Skin epidermis (tissue), 12 donors: ENCODE measurements around the gene SULT1E1.
A peak's percentile ranks its signal among the peaks of the same experiment; 100 is the strongest.
"Not testable (repeated sequence)": the region's sequence is repeated elsewhere in the genome, so short reads cannot be mapped to it uniquely, and the experiment has no call there.

Experiments
- H3K27ac ChIP-seq, 21 experiments: fragments of 200-600 bp; sonication (generic) in 11 of 21; one replicate each; pipeline ENCODE4 v1.5.0; 2020; ENCODE audit warnings: mild to moderate bottlenecking in 3 of 21, inconsistent platforms in 2 of 21, moderate library complexity in 2 of 21
- H3K4me3 ChIP-seq, 7 experiments: fragments of 200-600 bp; sonication (generic) in 2 of 7; one replicate each; pipeline ENCODE4 v1.5.0; 2020; ENCODE audit warnings: inconsistent platforms in 2 of 7, mild to moderate bottlenecking in 2 of 7, moderate library complexity in 1 of 7

Gene SULT1E1

DNA sequence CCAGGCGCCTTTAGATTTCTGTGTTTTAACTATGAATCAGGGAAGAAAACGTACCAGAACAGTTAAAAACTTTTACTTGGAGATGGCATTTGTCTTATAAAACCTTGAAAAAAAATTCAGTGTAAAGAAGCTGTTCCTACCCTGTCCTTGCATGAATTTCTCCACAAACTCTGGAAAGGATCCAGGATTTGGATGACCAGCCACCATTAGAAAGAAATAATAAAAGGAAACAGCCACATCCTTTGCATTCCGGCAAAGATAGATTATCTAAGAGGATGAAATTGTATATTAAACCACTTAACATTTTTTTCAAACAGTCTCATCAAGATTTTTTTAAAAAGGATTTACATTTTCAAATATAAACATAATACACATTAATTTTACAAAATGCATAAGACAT, 10.6 kb downstream of the SULT1E1 start:
- Histone ChIP-seq H3K27ac (no peak overlapping the region), H3K4me3 (no peak overlapping the region)

DNA sequence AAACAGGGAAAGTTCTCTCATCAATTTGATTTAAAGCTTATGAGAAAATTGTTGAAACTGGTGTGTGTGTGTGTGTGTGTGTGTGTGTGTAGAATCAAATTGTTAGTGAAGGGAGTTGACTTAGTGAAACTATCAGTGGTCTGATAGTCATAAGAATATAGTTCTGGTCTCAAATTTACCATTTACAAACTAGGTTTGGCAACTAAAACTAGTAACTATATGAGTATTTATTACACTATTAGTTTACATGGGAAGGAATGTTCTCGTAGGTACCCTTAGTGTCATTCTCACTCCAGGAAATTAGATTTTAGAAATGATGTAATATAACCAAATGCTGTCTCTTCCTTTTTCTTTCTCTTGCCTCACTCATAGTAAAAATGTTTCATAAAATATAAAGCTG, 11.9 kb downstream of the SULT1E1 start:
- H3K27ac ChIP-seq, result no peak overlapping the region
- H3K4me3 ChIP-seq, result no peak overlapping the region

DNA sequence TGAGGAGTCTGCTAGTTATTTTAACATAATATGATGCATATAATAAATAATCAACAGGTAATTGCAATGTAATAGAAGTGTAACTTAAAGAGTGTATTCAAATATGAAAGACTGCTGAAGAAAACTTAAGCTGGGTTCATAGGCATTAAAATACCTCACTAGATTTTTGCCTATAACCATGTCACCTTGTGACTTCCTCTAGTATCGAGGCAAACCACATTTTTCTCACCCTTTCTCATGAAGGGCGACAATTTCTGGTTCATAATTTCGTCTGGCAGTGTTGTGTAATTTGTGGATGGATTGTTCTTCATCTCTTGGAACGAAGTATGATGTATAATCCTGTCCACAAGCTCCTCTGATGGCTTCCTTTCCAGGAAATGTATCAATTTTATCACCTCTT, 16.0 kb downstream of the SULT1E1 start:
- H3K27ac ChIP-seq, result no peak overlapping the region
- no peak overlapping the region for H3K4me3 ChIP-seq

DNA sequence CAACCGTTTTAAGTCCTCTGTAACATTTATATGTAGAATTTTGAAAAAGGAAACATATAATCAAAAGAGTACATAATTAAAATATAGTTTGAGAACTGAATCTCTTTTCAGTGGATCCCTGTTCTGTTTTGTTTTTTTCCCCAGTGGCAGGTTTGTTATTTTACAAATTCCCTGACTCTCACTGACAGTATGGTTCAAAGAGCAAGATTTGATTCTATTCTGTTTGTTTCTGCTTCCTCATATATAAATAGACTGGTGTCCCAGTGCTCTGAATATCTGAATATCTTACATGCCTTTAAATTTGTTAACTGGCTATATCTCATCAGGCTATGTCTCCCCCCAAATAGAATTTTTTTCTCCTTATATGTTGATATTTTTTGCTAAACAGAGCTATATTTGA, 16.6 kb downstream of the SULT1E1 start:
- Histone ChIP-seq H3K27ac (no peak overlapping the region), H3K4me3 (no peak overlapping the region)

DNA sequence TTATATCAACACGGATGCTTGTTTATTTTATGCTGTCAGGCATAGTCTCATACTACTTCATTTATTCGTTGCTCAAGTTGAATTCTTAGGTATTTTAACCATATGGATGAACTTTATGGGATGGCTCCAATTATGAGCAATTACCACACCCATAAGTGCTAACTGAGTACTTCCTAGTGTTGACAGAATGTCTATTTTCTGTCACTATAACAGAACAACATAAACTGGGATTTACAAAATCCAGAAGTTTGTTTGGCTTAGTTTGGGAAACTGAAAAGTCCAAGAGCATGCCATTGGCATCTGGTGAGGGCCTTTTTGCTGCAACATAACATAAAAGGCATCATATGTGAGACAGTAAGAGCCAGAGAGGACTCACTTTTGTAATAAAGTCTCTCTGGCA, 21.0 kb downstream of the SULT1E1 start:
- no peak overlapping the region for H3K4me3 ChIP-seq
- H3K27ac ChIP-seq, result no peak overlapping the region

DNA sequence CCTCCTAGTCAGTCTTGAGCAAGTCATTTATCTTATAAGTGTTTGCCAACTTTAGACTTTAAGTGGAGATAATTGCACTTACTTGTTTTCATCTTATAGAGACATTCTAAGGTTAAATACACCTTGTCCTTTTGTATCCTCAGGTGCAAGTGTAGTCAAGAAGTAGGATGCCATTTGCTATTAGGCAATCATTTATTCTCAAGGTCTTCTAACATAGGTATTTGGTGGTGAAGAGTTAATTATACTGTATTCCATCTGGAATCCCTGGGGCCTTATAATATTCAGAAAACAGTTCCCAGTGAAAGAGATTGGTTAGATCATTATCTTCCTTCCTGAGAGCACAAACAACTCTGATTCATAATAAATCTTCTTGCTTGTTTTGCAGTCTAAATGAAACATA, 23.7 kb downstream of the SULT1E1 start:
- H3K4me3 ChIP-seq, result no peak overlapping the region
- no peak overlapping the region for H3K27ac ChIP-seq

DNA sequence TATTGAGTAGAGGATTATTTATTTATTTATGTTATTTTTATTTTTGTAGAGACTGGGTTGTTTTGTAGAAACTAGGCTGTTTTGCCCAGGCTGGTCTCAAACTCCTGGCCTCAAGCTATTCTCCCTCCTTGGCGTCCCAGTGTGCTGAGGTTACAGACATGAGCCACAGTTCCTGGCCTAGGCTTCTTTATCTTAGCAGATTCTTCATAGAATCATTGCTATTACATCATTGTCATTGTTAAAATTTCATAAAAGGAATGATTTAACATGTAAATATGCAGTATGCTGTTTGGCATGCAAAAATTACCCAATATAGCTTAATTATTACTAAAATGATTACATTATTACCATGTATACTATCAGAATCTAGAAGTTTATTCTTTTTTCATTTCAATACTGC, 24.2 kb downstream of the SULT1E1 start:
- peak overlapping the region in 1 of 21 experiments; percentile 6 for H3K27ac ChIP-seq
- H3K4me3 ChIP-seq, result no peak overlapping the region

DNA sequence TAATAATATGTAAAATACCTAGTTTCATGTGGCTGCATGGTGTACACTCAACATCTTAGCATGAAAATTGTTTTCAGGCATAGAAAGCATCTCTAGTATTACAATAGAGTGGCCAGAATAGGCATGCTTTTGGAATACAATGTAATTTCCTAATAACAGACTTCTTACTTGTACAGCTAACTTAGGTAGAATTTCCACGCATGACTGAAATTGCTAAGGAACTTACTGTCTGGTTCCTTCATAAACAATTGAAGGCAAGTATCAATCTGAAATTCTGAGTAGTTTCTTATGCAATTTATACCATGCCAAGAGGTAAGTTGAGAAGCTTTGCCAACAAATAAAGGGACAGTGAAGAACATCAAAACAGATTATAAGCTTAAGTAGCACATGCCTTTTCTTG, 26.7 kb downstream of the SULT1E1 start:
- Histone ChIP-seq H3K4me3 (no peak overlapping the region), H3K27ac (no peak overlapping the region)

DNA sequence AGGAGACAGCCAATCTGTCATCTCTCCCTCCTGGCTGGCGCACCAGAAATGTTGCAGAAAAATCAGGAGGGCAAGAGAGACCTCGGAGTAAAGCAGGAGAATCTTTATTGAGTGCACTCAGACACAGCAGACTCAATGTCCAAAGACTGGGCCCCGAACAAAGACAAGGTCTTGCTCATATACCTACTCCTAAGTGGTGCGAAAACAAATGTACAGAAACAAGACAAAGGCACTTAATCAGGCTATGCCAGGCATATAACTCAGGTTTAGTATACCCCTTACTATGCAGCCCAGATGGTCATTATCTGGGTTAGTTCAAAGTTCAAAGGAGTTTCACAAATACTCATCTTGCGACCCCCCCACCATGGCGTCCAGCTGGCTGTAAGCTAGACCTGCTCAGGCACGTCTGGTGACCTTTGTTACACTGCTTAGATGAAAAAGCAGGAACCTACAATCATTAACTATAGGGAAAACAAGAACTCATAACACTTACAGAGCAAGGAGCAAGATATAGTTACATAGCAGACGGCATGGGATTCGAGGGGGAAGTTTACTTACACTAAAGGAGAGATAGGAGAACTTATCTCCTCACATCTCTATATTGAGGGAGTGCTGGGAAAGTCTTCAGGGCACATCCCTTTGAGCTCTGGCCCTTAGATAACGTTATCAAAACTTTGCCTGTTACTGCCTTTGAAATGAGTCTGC, 27.5 kb downstream of the SULT1E1 start:
- no peak overlapping the region for H3K4me3 ChIP-seq
- H3K27ac ChIP-seq, result peak overlapping the region in 8 of 21 experiments; percentile 1 to 75 (median 34)

DNA sequence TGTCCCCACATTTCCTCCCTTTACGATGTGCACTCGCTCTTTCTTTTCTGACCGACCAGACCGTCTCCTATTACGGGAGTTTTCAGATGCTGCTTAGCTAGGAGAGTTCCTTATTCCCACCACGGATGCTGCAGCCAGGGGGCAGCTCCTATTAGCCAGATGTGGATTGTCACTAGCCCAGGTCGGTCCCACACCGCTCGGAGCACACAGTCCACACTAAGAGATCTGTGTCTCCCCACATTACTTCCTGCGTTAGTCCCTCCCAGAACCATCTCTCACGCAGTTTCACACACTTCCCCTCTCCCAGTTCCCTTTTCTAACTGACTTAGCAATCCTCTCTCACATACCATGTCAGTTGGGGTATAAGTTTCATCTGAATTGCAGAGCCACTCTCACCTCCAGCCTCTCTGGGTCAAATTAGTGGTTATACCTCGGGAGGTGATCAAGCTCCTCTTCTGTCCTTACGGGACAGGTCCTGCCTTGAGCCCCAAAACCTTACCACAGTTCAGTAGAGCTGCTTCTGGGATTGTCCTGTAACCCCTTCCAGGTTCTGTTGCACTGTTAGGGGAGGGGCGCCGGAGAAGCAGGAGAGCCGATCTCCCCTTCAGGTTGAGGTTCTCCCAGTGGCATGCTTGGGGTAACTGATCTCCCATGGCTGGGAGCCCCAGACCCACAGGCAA, 28.2 kb downstream of the SULT1E1 start:
- H3K27ac ChIP-seq, result peak overlapping the region in 13 of 21 experiments; percentile 1 to 75 (median 34)

DNA sequence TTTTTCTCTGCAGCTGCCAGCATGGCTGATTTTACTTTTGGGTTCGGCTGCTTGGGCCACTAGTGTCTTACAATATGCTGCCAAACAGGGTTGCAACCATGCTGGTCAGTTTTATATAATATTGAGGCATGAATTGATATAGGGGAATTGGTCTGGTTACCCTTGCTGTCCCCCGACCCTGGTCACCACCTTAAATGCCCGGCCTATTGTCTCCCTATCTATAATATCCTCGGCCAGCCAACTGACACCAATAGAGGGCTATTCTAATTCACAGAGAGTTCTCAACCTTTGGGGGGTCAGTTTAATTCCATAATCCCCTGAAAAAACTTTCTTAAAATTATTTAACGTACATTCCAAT, 28.7 kb downstream of the SULT1E1 start:
- H3K4me3 ChIP-seq, result no peak overlapping the region
- H3K27ac ChIP-seq, result peak overlapping the region in 9 of 21 experiments; percentile 1 to 75 (median 28)

More for the DNA sequence above, 28.2 kb downstream of the SULT1E1 start:
- H3K4me3 ChIP-seq, result no peak overlapping the region

DNA sequence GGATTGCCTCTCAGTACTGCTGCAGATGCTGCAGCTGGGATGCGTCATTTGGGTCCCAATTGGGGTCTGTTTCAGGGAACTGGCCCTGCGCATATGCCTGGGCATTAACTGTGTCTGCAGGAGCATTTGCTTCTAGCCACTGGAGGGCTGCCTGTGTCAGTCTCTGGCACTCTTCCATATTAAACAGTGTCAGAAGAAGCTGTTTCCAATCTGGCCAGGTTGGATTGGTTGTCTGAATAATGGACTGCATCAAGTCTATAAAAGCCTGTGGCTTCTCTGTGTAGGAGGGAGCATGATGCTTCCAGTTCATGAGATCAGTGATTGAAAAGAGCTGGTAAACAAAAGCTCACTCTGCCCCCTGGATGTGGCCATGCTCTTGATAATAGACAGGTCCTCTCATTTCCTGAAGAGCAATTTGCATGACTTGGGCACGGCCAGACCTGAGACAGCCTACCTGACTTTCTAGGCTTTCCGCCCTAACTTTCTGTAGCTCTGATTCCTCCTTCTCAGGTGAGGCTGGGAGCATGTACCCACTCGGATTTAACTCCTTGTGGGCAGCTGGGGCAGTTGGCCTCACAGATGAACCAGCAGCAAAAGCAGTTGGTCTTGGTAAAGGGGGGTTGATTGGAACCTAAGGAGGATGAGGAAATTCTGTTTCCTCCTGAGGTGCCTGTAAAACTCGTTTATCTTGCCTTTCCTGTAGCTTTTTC, 29.2 kb downstream of the SULT1E1 start:
- H3K27ac ChIP-seq, result peak overlapping the region in 7 of 21 experiments; percentile 22 to 63 (median 34)
- H3K4me3 ChIP-seq, result no peak overlapping the region

DNA sequence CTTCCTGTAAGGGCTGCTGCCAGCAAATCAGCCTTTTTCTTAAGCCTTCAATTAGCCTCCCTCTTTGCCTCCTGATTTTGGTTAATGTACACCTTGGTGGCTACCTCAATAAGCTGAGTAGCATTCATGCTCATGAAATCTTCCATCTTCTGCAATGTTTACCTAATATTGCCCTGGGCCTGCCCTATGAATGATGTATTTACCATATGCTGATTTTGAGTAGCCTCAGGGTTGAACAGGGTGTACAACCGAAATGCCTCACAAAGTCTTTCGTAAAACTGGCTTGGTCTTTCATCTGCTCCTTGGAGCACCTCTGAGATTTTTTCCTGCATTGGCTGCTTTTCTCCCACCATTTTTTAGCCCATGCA, 29.8 kb downstream of the SULT1E1 start:
- peak overlapping the region in 1 of 21 experiments; percentile 54 for H3K27ac ChIP-seq
- H3K4me3 ChIP-seq, result no peak overlapping the region

DNA sequence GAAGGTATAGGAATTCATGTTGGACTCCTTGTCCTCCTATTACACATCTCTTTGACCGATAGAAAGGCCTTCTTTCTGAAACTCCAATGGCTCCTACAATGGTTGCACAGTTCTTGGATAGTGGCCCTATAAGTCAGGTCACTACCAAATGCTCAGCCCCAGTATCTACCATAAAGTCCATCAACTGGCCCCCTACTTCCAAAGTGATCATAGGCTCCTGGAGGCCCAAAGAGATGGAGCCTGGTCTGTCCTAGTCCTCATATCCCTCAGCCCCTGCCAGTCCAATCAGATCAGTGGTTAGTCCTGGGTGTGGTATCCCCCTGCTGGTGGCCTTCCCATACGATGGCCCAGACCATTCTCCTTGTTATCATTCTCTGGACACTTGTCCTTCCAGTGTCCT, 30.3 kb downstream of the SULT1E1 start:
- no peak overlapping the region for H3K27ac ChIP-seq

DNA sequence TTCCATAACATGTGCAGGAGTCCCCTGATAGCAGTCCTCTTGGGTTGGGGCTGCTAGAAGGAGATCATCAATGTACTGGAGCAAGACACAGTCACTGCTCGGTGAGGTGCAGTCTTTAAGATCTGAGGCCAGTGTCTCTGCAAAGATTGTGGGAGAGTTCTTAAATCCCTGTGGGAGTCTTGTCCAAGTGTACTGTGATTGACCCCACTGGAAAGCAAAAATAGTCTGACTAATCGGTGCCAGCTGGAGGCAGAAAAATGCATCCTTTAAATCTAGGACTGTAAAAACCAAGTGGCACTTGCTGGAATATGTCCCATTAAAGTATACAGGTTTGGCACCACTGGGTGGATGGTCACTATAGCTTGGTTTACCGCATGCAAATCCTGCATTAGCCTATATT, 31.1 kb downstream of the SULT1E1 start:
- H3K27ac ChIP-seq, result no peak overlapping the region
- H3K4me3 ChIP-seq, result no peak overlapping the region

More for the DNA sequence above, 30.3 kb downstream of the SULT1E1 start:
- no peak overlapping the region for H3K4me3 ChIP-seq

DNA sequence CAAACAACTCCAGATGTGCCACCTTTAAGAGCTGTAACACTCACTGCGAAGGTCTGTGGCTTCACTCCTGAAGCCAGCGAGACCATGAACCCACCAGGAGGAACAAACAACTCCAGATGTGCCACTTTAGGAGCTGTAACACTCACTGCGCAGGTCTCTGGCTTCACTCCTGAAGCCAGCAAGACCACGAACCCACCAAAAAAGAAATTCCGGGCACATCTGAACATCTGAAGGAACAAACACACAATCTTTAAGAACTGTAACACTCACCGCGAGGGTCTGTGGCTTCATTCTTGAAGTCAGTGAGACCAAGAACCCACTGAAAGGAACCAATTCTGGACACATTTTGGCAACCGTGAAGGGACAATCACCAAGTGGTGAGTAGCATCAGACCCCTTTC, 34.9 kb downstream of the SULT1E1 start:
- H3K27ac ChIP-seq, result peak overlapping the region in 1 of 21 experiments; percentile 19
- H3K4me3 ChIP-seq, result not testable (repeated sequence)

DNA sequence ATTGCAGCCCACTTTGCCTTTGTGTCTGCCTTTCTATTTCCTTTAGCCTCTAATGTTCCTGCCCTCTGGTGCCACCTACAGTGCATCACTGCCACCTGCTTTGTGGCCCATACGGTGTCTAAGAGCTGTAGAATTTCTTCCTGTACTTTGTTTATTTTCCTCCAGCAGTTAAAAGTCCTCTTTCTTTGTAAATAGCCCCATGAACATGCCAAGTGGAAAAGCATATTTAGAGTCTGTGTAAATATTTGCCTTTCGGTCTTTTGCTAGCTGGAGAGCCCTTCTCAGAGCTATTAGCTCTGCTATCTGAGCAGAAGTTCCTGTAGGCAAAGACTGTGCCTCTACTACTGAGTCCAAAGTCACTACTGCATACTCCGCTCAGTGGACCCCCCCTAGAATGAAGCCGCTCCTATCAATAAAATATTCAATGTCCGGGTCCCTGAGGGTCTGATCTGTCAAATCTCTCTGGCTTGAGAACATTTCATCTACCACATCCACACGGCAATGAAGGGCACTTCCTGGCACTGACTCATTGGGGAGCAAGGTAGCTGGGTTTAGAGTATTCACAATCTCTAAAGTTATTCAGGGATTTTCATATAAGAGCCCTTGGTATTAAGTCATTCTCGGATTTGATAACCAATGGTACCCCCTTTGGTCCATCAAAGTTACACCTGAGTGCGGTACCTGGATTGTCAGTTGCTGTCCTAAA, 36.3 kb downstream of the SULT1E1 start:
- H3K27ac ChIP-seq, result no peak overlapping the region
- H3K4me3 ChIP-seq, result no peak overlapping the region

DNA sequence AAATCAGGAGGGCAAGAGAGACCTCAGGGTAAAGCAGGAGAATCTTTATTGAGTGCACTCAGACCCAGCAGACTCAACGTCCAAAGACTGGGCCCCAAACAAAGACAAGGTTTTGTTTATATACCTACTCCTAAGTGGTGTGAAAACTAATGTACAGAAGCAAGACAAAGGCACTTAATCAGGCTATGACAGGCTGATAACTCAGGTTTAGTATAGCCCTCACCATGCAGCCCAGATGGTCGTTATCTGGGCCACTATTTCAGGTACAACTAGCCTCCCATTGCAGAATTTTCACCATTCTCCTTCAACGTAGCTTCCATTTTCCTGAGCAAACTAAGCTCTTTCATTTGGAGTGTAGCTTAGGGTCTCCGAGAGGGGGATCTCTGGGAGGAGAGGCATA, 36.9 kb downstream of the SULT1E1 start:
- H3K27ac ChIP-seq, result no peak overlapping the region
- no peak overlapping the region for H3K4me3 ChIP-seq

DNA sequence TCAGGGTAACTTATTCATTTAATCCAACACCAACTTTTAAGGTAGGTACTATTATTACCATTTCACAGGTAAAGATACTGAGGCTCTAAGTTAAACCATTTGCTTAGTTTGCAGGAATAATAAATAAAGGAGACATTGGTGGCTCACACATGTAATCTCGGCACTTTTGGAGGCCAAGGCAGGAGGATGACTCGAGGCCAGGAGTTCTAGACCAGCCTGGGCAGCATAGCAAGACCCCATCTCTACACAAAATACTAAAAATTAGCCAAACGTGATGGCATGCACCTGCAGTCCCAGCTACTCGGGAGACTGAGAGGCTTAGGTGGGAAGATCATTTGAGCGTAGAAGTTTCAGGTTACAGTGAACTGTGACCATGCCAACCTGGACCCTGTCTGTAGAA, 37.7 kb downstream of the SULT1E1 start:
- Histone ChIP-seq H3K27ac (no peak overlapping the region), H3K4me3 (no peak overlapping the region)

DNA sequence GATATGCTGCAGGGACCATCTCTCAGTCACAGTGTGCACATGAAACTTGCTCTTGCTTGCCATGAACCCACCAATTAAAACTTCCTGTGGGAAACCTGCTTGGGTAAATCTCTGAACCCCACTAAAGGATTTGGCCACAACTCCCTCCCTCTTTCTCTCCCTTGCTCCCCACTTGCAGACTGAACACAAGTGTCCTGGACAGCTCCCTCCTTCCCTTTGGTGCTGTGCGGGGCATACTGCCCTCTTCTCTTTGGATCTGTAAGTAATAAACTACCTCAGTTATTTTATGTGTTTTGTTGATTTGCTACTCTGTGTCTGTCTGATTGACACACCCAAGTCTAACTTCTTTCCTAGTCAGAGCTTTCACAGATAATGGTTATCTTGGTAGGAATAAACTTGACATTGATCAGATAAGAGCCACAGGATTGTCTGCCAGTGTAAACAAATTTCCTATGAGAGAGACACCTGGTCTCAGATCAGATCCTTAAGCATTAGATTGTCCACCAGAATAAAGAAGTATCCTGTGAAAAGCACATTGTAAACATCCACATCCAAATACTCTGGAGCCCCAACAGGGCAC, 41.8 kb downstream of the SULT1E1 start:
- Histone ChIP-seq H3K4me3 (no peak overlapping the region), H3K27ac (no peak overlapping the region)
